ENCODE results near the gene HGS. TPM values are rescaled to one million over a fixed set of nuclear protein-coding genes. Genes with fewer than 3 reads are reported as not detected.

Gene HGS
- total and polyA plus RNA-seq, 2 of the 4 experiments (the other 2 are of a cell fraction) = 52.5 to 137 TPM

DNA sequence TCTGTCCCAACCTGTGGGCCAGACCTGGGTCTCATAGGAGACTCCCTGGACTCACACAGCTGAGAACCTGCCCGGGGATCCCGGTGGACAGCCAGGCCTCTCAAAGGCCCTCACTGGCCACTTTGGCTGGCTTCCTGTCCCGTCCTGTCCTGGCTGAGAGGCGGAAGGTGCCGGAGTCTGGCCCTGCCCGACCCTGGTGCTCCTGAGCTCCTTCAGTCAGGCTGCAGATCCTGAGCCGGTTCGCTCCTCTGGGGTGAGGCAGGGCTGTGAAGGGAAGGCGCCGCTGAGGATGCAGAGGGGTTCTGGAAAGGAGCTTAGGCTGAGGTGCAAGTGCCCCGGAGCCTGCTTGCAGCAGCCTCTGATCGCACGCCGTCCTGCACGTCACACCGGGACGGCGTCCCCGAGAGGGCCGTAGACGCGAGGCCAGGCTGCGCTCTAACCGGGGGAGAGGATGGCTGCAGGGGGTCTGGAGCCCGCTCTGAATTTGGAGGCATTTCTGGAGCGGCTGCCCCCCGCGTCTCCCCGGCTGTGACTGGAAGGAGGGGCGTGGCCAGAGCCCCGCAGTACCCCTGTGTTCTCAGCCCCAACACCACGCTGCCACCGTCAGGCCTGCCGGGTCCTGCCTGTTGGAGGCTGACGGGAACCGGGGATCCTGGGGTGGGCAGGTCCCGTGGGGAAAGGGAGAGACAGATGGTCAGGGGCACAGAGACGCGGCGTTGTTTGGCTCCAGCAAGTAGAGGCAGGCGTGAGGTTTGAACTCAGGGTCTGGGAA, 4.1 kb downstream of the HGS start:
- peaks cover 86% of the 10 kb centered on the region for H4K20me1 ChIP-seq (ENCODE audit: insufficient read depth, low read length)
- H4K8ac ChIP-seq (ENCODE audit: low read depth in 2 of 2, low read length in 2 of 2) = no peak overlapping the region
- peaks cover 68% of the 10 kb centered on the region for H3K36me3 ChIP-seq (ENCODE audit: control insufficient read depth, insufficient read depth, low read length)
- no peak overlapping the region for H2AK5ac ChIP-seq (ENCODE audit: low read depth, low read length)
- peaks cover 17 to 63% of the 10 kb centered on the region in 2 experiments for H3K79me1 ChIP-seq (ENCODE audit: low read depth in 1 of 2, low read length in 2 of 2)
- DNase-seq (no peak), ATAC-seq (ENCODE audit: low read depth) (no peak)
- intact Hi-C loops (cut with micrococcal nuclease) = no loop called here
- no peak overlapping the region for H3K27ac ChIP-seq (ENCODE audit: insufficient read depth, low read length)
- no peak overlapping the region for H3K18ac ChIP-seq (ENCODE audit: low read depth, low read length)
- no peak for TF ChIP-seq SMC3 (IDR thresholded peaks at IDR 0.05; ENCODE audit: low read depth, low read length)
- no peak for TF ChIP-seq RFX5 (IDR thresholded peaks at IDR 0.05; ENCODE audit: low read depth, low read length)
- no peak for TF ChIP-seq POLR2A (IDR thresholded peaks at IDR 0.05; ENCODE audit: low read depth, low read length)
- TF ChIP-seq RAD21 (IDR thresholded peaks at IDR 0.05; ENCODE audit: low read length) = no peak
- TF ChIP-seq BHLHE40 (IDR thresholded peaks at IDR 0.05; ENCODE audit: low read depth, low read length) = no peak
- no peak for TF ChIP-seq NFE2L2 (IDR thresholded peaks at IDR 0.05; ENCODE audit: low read depth, low read length)
- TF ChIP-seq, protein P1, sequence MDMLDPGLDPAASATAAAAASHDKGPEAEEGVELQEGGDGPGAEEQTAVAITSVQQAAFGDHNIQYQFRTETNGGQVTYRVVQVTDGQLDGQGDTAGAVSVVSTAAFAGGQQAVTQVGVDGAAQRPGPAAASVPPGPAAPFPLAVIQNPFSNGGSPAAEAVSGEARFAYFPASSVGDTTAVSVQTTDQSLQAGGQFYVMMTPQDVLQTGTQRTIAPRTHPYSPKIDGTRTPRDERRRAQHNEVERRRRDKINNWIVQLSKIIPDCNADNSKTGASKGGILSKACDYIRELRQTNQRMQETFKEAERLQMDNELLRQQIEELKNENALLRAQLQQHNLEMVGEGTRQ (IDR thresholded peaks at IDR 0.05; ENCODE audit: low read depth, low read length) = no peak
- no peak for TF ChIP-seq MAFK (IDR thresholded peaks at IDR 0.05; ENCODE audit: low read depth, low read length)
- no peak for TF ChIP-seq MXI1 (IDR thresholded peaks at IDR 0.05; ENCODE audit: borderline replicate concordance, low read depth, low read length)
- no peak for TF ChIP-seq FOS (IDR thresholded peaks at IDR 0.05; ENCODE audit: low read depth, low read length)
- TF ChIP-seq CEBPB (IDR thresholded peaks at IDR 0.05; ENCODE audit: low read depth, low read length) = no peak
- TF ChIP-seq RCOR1 (IDR thresholded peaks at IDR 0.05; ENCODE audit: insufficient replicate concordance, low read length) = no peak
- TF ChIP-seq, protein P2, sequence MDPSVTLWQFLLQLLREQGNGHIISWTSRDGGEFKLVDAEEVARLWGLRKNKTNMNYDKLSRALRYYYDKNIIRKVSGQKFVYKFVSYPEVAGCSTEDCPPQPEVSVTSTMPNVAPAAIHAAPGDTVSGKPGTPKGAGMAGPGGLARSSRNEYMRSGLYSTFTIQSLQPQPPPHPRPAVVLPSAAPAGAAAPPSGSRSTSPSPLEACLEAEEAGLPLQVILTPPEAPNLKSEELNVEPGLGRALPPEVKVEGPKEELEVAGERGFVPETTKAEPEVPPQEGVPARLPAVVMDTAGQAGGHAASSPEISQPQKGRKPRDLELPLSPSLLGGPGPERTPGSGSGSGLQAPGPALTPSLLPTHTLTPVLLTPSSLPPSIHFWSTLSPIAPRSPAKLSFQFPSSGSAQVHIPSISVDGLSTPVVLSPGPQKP (IDR thresholded peaks at IDR 0.05; ENCODE audit: borderline replicate concordance, low read depth, low read length) = no peak
- TF ChIP-seq, protein P3, sequence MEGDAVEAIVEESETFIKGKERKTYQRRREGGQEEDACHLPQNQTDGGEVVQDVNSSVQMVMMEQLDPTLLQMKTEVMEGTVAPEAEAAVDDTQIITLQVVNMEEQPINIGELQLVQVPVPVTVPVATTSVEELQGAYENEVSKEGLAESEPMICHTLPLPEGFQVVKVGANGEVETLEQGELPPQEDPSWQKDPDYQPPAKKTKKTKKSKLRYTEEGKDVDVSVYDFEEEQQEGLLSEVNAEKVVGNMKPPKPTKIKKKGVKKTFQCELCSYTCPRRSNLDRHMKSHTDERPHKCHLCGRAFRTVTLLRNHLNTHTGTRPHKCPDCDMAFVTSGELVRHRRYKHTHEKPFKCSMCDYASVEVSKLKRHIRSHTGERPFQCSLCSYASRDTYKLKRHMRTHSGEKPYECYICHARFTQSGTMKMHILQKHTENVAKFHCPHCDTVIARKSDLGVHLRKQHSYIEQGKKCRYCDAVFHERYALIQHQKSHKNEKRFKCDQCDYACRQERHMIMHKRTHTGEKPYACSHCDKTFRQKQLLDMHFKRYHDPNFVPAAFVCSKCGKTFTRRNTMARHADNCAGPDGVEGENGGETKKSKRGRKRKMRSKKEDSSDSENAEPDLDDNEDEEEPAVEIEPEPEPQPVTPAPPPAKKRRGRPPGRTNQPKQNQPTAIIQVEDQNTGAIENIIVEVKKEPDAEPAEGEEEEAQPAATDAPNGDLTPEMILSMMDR (conservative IDR thresholded peaks at IDR 0.05; ENCODE audit: low read depth, low read length) = no peak
- no peak for TF ChIP-seq MAZ (IDR thresholded peaks at IDR 0.05; ENCODE audit: borderline replicate concordance, low read depth, low read length)
- TF ChIP-seq CHD1 (IDR thresholded peaks at IDR 0.05; ENCODE audit: low read depth, low read length) = no peak
- H2BK120ac ChIP-seq (ENCODE audit: low read depth, low read length) = no peak overlapping the region
- POLR2A ChIA-PET (ENCODE audit: unreplicated experiment) = no interaction called here
- no peak overlapping the region for H2AK9ac ChIP-seq (replicated peaks; ENCODE audit: low read depth, low read length, poor library complexity)
- H3K9ac ChIP-seq (ENCODE audit: low read depth, low read length) = no peak overlapping the region
- no peak overlapping the region for H3K4me2 ChIP-seq (ENCODE audit: low read depth, low read length)
- BruUV-seq (replicated peaks) = no TSS peak
- CTCF ChIA-PET = no interaction called here
- H4K91ac ChIP-seq (ENCODE audit: insufficient read depth, low read depth, low read length) = no peak overlapping the region
- H3K23ac ChIP-seq (ENCODE audit: low read depth, low read length) = no peak overlapping the region
- no peaks in the 10 kb centered on the region for H3K9me3 ChIP-seq (ENCODE audit: control insufficient read depth, insufficient read depth, low read length)
- no peak overlapping the region for H2BK20ac ChIP-seq (ENCODE audit: low read depth, low read length)
- no peak overlapping the region for H2BK5ac ChIP-seq (ENCODE audit: low read depth, low read length, poor library complexity, severe bottlenecking)
- no peak overlapping the region for H3K4me3 ChIP-seq (ENCODE audit: insufficient read depth, low read depth, low read length)
- dilution Hi-C loops (cut with HindIII; ENCODE audit: low sequenced_read_pairs, unreplicated experiment) = no loop called here
- H3K4ac ChIP-seq (ENCODE audit: low read depth, low read length) = no peak overlapping the region
- 88% methylated on average over 13 of the region's 41 CpGs; no CpG with 5 or more reads in 1 of the 2 experiments for WGBS, 2 experiments (ENCODE audit: extremely low coverage in 2 of 2, insufficient read length in 1 of 2)
- no peak overlapping the region for H3K56ac ChIP-seq (ENCODE audit: extremely low read depth, insufficient read depth, low read length)
- H3K14ac ChIP-seq (replicated peaks; ENCODE audit: low read depth, low read length) = no peak overlapping the region
- no peak overlapping the region for H4K5ac ChIP-seq (ENCODE audit: low read depth, low read length)
- peaks cover 3% of the 10 kb centered on the region; the same call in 1 of the 2 replicates for H3K9me1 ChIP-seq (ENCODE audit: insufficient read depth, low read length)
- H2AFZ ChIP-seq (replicated peaks; ENCODE audit: low read length, poor library complexity) = peak overlapping the region; percentile 32
- no peak overlapping the region for H2BK15ac ChIP-seq (ENCODE audit: low read depth, low read length)
- H3K4me1 ChIP-seq (ENCODE audit: control insufficient read depth, insufficient read depth, low read length) = peaks cover 10% of the 10 kb centered on the region
- in situ Hi-C loops (cut with MboI; ENCODE audit: low sequenced_read_pairs) = no loop called here
- no peaks in the 10 kb centered on the region for H3K27me3 ChIP-seq (ENCODE audit: control insufficient read depth, insufficient read depth, low read length)
